SU-DHL-6 (cell line): ENCODE measurements around the gene PLA2G2A.

Experiments used
- H2AFZ ChIP-seq: fragments of 200-600 bp; sonication (generic); 2 replicates; pipeline ENCODE4 v1.6.1; 2014; ENCODE audit warnings: low read depth, mild to moderate bottlenecking, moderate library complexity, mixed read lengths, antibody characterized with exemption, low read length; ENCODE audit not compliant: severe bottlenecking
- H3F3A ChIP-seq: fragments of 200-600 bp; shearing (Covaris generic); 2 replicates; pipeline ENCODE4 v1.6.0; 2016; ENCODE audit warnings: antibody characterized with exemption, mild to moderate bottlenecking; ENCODE audit not compliant: insufficient read depth
- H3K27ac ChIP-seq: fragments of 200-600 bp; sonication (generic); 2 replicates; pipeline ENCODE4 v1.5.1; 2016; ENCODE audit warnings: low read depth, mild to moderate bottlenecking, low read length, moderate library complexity, mixed read lengths
- H3K27me3 ChIP-seq: fragments of 200-600 bp; sonication (generic), shearing (Covaris generic); 2 replicates; pipeline ENCODE4 v1.6.0; 2014; ENCODE audit warnings: mild to moderate bottlenecking, low read length
- H3K36me3 ChIP-seq: fragments of 200-600 bp; sonication (generic); 2 replicates; pipeline ENCODE4 v1.6.1; 2014; ENCODE audit warnings: mild to moderate bottlenecking, low read length, mixed read lengths
- H3K4me2 ChIP-seq: fragments of 300-600, 200-600 bp; shearing (Covaris generic), sonication (generic); 2 replicates; pipeline ENCODE4 v1.6.0; 2014; ENCODE audit warnings: low read length, low read depth, mild to moderate bottlenecking; ENCODE audit not compliant: poor library complexity, severe bottlenecking
- H3K4me3 ChIP-seq: fragments of 200-600 bp; sonication (generic); 2 replicates; pipeline ENCODE4 v1.5.1; 2014; ENCODE audit warnings: antibody characterized with exemption, low read length, mild to moderate bottlenecking, mixed read lengths; ENCODE audit not compliant: insufficient read depth, poor library complexity, severe bottlenecking
- H3K79me2 ChIP-seq: fragments of 200-600 bp; sonication (generic); 2 replicates; pipeline ENCODE4 v1.6.1; 2014; ENCODE audit warnings: mild to moderate bottlenecking, low read length, moderate library complexity; ENCODE audit not compliant: insufficient read depth
- H3K9ac ChIP-seq: fragments of 200-600 bp; sonication (generic); 2 replicates; pipeline ENCODE4 v1.7.0; 2014; ENCODE audit warnings: mild to moderate bottlenecking, low read length
- H3K9me2 ChIP-seq: fragments of 200-600 bp; sonication (generic); replicated peaks from 2 replicates; pipeline ENCODE4 v1.6.1; 2014; ENCODE audit warnings: low read length; ENCODE audit not compliant: insufficient read depth
- H3K9me3 ChIP-seq: fragments of 200-600 bp; sonication (generic); 2 replicates; pipeline ENCODE4 v1.6.1; 2014; ENCODE audit warnings: low read length, mixed read lengths; ENCODE audit not compliant: insufficient read depth
- H4K20me1 ChIP-seq: fragments of 200-600 bp; sonication (generic); 2 replicates; pipeline ENCODE4 v1.6.1; 2014; ENCODE audit warnings: low read depth, mild to moderate bottlenecking, antibody characterized with exemption, low read length, moderate library complexity, mixed read lengths
- EZH2phosphoT487 ChIP-seq: fragments of 200-600 bp; sonication (generic), shearing (Covaris generic); conservative IDR thresholded peaks from 2 replicates; pipeline ENCODE4 v1.6.1; 2018; ENCODE audit warnings: mild to moderate bottlenecking, antibody characterized with exemption, low read length, moderate library complexity, mixed read lengths
- TF ChIP-seq, protein P1 (sequence below): fragments of 200-600 bp; sonication (generic); IDR thresholded peaks from one replicate; pipeline ENCODE4 v1.5.1; 2017; ENCODE audit warnings: antibody characterized with exemption, mild to moderate bottlenecking, low read length, moderate library complexity; ENCODE audit not compliant: insufficient read depth, poor library complexity, severe bottlenecking

The PLA2G2A gene

DNA sequence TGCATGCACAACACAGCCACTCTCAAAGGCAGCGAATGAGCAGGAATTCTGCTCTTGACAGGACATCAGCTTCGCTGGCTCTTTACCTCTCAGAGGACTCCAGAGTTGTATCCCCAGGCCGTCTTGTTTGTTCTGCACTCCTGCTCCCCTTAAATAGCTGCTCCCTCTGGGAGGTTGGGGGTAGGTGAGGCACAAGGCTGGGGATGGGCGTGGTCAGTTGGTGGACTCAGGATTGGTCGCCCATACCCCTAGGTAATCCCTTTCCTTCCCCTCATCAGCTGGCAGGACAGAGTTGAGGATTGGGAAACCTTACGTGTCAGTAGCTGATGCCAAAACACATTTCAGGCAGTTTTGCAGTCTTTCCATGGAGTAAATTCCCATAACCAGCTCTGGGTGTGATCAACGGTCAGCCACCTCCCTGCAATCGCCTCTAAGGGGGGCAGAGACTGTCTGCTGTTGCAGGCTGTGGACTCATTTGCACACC is at the start of gene PLA2G2A:
Gene PLA2G2A (minus strand): TSS at position 125 of the 484 bp plus-strand sequence. CDS start 845 bp downstream, outside the sequence.
- no peak within 1 kb of the TSS for H2AFZ ChIP-seq
- no peaks in the 10 kb centered on the region for H3K36me3 ChIP-seq
- H3K9ac ChIP-seq: no peak within 1 kb of the TSS
- no peaks in the 10 kb centered on the region for H4K20me1 ChIP-seq
- no peaks in the 10 kb centered on the region for H3K9me2 ChIP-seq
- TF ChIP-seq, protein P1, sequence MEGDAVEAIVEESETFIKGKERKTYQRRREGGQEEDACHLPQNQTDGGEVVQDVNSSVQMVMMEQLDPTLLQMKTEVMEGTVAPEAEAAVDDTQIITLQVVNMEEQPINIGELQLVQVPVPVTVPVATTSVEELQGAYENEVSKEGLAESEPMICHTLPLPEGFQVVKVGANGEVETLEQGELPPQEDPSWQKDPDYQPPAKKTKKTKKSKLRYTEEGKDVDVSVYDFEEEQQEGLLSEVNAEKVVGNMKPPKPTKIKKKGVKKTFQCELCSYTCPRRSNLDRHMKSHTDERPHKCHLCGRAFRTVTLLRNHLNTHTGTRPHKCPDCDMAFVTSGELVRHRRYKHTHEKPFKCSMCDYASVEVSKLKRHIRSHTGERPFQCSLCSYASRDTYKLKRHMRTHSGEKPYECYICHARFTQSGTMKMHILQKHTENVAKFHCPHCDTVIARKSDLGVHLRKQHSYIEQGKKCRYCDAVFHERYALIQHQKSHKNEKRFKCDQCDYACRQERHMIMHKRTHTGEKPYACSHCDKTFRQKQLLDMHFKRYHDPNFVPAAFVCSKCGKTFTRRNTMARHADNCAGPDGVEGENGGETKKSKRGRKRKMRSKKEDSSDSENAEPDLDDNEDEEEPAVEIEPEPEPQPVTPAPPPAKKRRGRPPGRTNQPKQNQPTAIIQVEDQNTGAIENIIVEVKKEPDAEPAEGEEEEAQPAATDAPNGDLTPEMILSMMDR: no peak
- TF ChIP-seq EZH2phosphoT487: no peak
- no peaks in the 10 kb centered on the region for H3K9me3 ChIP-seq
- H3K79me2 ChIP-seq: no peaks in the 10 kb centered on the region
- H3F3A ChIP-seq: no peaks in the 10 kb centered on the region
- H3K4me3 ChIP-seq: no peak within 1 kb of the TSS
- H3K27me3 ChIP-seq: no peaks in the 10 kb centered on the region
- no peak within 1 kb of the TSS for H3K4me2 ChIP-seq
- H3K27ac ChIP-seq: no peak within 1 kb of the TSS

DNA sequence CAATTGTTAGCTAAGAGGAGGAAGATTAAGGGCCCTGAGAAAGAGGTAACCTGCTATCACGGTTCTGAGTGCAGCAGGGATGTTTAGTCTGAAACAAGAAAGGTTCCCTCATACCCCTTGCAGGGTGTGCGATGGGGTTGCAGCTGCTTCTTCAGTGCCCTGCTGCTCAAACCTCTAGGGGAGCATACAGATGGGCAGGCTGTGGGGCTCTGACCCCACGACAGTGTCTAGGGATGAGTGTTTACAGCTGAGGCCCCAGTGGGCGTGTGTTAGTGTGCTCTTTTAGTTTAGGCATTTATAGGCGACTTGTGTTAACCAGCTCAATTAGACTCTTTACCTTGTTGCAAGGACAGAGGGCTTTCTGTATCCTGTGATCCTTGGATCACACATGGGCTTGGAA is 49.3 kb upstream of the PLA2G2A start:
- Histone ChIP-seq H4K20me1 (no peaks in the 10 kb centered on the region), H3K27ac (no peak overlapping the region), H3K9me3 (no peaks in the 10 kb centered on the region), H3K79me2 (no peaks in the 10 kb centered on the region), H3K9ac (no peak overlapping the region), H3K4me3 (no peak overlapping the region), H3K27me3 (no peaks in the 10 kb centered on the region), H3F3A (no peaks in the 10 kb centered on the region), H3K9me2 (no peaks in the 10 kb centered on the region; the same call in 1 of the 2 replicates), H3K36me3 (no peaks in the 10 kb centered on the region), H2AFZ (no peak overlapping the region), H3K4me2 (no peak overlapping the region)
- TF ChIP-seq, protein P1: no peak
- TF ChIP-seq EZH2phosphoT487: no peak

DNA sequence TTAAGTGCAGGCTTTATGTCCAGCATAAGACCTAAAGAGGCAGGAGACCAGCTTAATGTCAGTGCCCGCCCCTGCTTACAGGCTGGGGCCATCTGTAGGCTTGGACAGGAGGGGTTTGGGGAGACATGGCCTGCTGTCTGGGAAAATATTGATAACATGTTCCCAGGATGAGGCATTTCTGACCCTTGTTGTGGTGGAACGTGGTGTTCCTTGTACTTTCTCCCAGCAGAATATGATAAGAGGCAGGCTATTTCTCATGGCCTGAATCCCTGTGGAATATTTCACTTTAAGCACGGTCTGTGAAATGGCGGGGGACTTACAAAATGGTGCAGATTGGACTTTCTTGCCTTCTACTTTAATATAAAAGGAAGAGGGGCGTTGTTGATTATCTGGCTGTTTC is 48.7 kb upstream of the PLA2G2A start:
- Histone ChIP-seq H2AFZ (no peak overlapping the region), H3K9me2 (no peaks in the 10 kb centered on the region; the same call in 1 of the 2 replicates), H3K9me3 (no peaks in the 10 kb centered on the region), H3F3A (no peaks in the 10 kb centered on the region), H3K79me2 (no peaks in the 10 kb centered on the region), H3K4me2 (no peak overlapping the region), H4K20me1 (no peaks in the 10 kb centered on the region), H3K4me3 (no peak overlapping the region), H3K27me3 (no peaks in the 10 kb centered on the region), H3K27ac (no peak overlapping the region), H3K36me3 (no peaks in the 10 kb centered on the region), H3K9ac (no peak overlapping the region)
- TF ChIP-seq, protein P1: no peak
- no peak for TF ChIP-seq EZH2phosphoT487
